ENCODE measurements around the gene IGFN1.

The IGFN1 gene

DNA sequence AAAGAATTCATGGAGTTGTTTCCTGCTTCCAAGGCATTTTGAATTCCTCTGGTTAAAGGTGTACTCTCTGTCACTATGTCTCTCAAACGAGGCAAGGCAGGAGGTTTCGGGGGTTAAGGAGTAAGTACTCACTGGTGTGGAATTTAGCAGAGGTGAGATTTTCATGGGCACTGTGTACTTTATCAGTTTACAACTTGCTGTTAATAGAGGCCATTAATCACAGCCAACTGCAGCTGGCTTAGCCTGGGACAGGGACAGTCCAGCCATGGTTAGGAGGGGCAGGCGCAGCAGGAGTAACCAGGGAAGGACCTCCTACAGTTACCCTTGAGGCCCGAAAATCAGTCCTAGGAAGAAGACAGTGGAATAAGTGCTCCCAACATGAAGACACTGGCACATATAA is 18.3 kb upstream of the IGFN1 start:
- ChIA-PET CTCF (interaction anchor here (0.6 kb wide), 1 partner anchor 11 kb away, joined by 3 read pairs; no protein-coding TSS in a partner anchor), POLR2A (interaction anchor here (2.2 kb wide), 1 partner anchor 13 kb away, joined by 7 read pairs; no protein-coding TSS in a partner anchor)
- no peak for TF ChIP-seq SUZ12 (IDR thresholded peaks at IDR 0.05)
- TF ChIP-seq BHLHE40 (IDR thresholded peaks at IDR 0.05; ENCODE audit: borderline replicate concordance) = no peak
- TF ChIP-seq, protein P1, sequence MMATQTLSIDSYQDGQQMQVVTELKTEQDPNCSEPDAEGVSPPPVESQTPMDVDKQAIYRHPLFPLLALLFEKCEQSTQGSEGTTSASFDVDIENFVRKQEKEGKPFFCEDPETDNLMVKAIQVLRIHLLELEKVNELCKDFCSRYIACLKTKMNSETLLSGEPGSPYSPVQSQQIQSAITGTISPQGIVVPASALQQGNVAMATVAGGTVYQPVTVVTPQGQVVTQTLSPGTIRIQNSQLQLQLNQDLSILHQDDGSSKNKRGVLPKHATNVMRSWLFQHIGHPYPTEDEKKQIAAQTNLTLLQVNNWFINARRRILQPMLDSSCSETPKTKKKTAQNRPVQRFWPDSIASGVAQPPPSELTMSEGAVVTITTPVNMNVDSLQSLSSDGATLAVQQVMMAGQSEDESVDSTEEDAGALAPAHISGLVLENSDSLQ (IDR thresholded peaks at IDR 0.05) = no peak
- TF ChIP-seq FOXK2 (IDR thresholded peaks at IDR 0.05) = no peak
- TF ChIP-seq ARNT (IDR thresholded peaks at IDR 0.05) = no peak
- no peak for TF ChIP-seq L3MBTL2 (conservative IDR thresholded peaks at IDR 0.05)
- no peak for TF ChIP-seq HDGF (IDR thresholded peaks at IDR 0.05; ENCODE audit: borderline replicate concordance)
- no peak for TF ChIP-seq ZNF384 (IDR thresholded peaks at IDR 0.05)
- TF ChIP-seq SP1 (IDR thresholded peaks at IDR 0.05) = no peak
- no peak for TF ChIP-seq TARDBP (IDR thresholded peaks at IDR 0.05)
- no peak for TF ChIP-seq FOXM1 (IDR thresholded peaks at IDR 0.05; ENCODE audit: borderline replicate concordance)
- TF ChIP-seq FOXA1 (IDR thresholded peaks at IDR 0.05) = no peak
- TF ChIP-seq NFRKB (IDR thresholded peaks at IDR 0.05) = no peak
- TF ChIP-seq CTBP1 (IDR thresholded peaks at IDR 0.05; ENCODE audit: borderline replicate concordance) = no peak
- TF ChIP-seq ELF4 (IDR thresholded peaks at IDR 0.05) = no peak
- no peak for TF ChIP-seq LEF1 (IDR thresholded peaks at IDR 0.05; ENCODE audit: borderline replicate concordance)
- DNase-seq (ENCODE audit: extremely low spot score) = no peak

DNA sequence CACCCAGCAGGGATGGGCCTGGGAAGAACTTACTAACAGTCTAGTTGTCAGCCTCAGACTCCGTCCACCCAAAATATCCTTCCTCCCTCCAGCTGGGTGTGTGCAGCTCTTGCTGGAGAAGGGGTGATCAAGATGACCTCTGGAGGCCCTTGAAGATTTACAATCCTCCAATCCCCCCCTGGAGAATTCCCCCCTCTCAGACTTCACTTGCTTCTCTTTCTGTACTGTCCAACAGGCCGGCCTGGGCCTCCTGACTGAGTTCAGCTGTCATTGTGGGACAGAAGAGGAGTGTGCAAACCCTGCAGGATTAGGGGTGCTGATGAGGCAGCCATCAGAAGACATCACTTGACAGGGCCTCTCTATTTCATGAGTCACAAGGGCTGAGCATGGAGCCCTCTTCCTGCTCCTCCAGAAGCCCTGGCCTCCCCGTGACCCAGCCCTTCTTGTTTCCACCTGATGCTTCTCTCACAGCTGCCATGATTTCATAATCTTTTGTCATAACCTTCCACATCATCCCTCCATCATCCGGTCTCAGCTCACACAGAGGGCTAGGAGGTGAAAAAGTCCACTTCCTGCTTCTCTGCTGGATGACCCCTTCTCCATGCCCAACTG is 17.5 kb upstream of the IGFN1 start:
- no peak for TF ChIP-seq CTBP1 (IDR thresholded peaks at IDR 0.05; ENCODE audit: borderline replicate concordance)
- TF ChIP-seq BHLHE40 (IDR thresholded peaks at IDR 0.05; ENCODE audit: borderline replicate concordance) = no peak
- TF ChIP-seq ELF4 (IDR thresholded peaks at IDR 0.05) = no peak
- TF ChIP-seq FOXM1 (IDR thresholded peaks at IDR 0.05; ENCODE audit: borderline replicate concordance) = no peak
- TF ChIP-seq L3MBTL2 (conservative IDR thresholded peaks at IDR 0.05) = no peak
- no peak for TF ChIP-seq FOXK2 (IDR thresholded peaks at IDR 0.05)
- no peak for TF ChIP-seq LEF1 (IDR thresholded peaks at IDR 0.05; ENCODE audit: borderline replicate concordance)
- no peak for TF ChIP-seq NFRKB (IDR thresholded peaks at IDR 0.05)
- TF ChIP-seq, protein P1 (IDR thresholded peaks at IDR 0.05) = no peak
- TF ChIP-seq FOXA1 (IDR thresholded peaks at IDR 0.05) = no peak
- no peak for TF ChIP-seq HDGF (IDR thresholded peaks at IDR 0.05; ENCODE audit: borderline replicate concordance)
- no peak for DNase-seq (ENCODE audit: extremely low spot score)
- CTCF ChIA-PET = no interaction called here
- POLR2A ChIA-PET = no interaction called here

DNA sequence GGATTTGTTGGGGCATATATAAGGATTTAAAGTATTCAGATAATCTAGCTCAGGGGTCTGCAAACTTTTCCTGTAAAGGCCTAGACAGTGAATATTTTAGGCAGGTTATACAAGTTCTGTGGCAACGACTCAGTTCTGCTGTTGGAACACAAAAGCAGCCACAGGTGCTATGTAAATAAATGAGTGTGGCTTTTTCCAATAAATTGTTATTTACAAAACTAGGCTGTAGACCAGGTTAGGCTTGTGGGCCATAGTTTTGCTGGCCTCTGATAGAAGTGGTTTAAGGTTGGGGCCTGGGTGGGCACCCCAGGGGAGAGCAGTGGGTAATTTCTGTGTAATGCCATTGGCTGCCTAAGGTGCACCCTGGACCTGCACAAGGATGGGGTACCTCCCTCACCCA is 16.9 kb upstream of the IGFN1 start:
- DNase-seq (ENCODE audit: extremely low spot score) = no peak
- TF ChIP-seq FOXM1 (IDR thresholded peaks at IDR 0.05; ENCODE audit: borderline replicate concordance) = no peak
- TF ChIP-seq SUZ12 (IDR thresholded peaks at IDR 0.05) = no peak
- no peak for TF ChIP-seq BHLHE40 (IDR thresholded peaks at IDR 0.05; ENCODE audit: borderline replicate concordance)
- no peak for TF ChIP-seq SP1 (IDR thresholded peaks at IDR 0.05)
- no peak for TF ChIP-seq LEF1 (IDR thresholded peaks at IDR 0.05; ENCODE audit: borderline replicate concordance)
- TF ChIP-seq NFRKB (IDR thresholded peaks at IDR 0.05) = no peak
- TF ChIP-seq TARDBP (IDR thresholded peaks at IDR 0.05) = no peak
- no peak for TF ChIP-seq ARNT (IDR thresholded peaks at IDR 0.05)
- TF ChIP-seq, protein P1 (IDR thresholded peaks at IDR 0.05) = no peak
- no peak for TF ChIP-seq L3MBTL2 (conservative IDR thresholded peaks at IDR 0.05)
- no peak for TF ChIP-seq ZNF384 (IDR thresholded peaks at IDR 0.05)
- no peak for TF ChIP-seq HDGF (IDR thresholded peaks at IDR 0.05; ENCODE audit: borderline replicate concordance)
- TF ChIP-seq FOXK2 (IDR thresholded peaks at IDR 0.05) = no peak
- no peak for TF ChIP-seq FOXA1 (IDR thresholded peaks at IDR 0.05)
- no peak for TF ChIP-seq ELF4 (IDR thresholded peaks at IDR 0.05)
- TF ChIP-seq CTBP1 (IDR thresholded peaks at IDR 0.05; ENCODE audit: borderline replicate concordance) = no peak
- ChIA-PET POLR2A (no interaction called here), CTCF (no interaction called here)

DNA sequence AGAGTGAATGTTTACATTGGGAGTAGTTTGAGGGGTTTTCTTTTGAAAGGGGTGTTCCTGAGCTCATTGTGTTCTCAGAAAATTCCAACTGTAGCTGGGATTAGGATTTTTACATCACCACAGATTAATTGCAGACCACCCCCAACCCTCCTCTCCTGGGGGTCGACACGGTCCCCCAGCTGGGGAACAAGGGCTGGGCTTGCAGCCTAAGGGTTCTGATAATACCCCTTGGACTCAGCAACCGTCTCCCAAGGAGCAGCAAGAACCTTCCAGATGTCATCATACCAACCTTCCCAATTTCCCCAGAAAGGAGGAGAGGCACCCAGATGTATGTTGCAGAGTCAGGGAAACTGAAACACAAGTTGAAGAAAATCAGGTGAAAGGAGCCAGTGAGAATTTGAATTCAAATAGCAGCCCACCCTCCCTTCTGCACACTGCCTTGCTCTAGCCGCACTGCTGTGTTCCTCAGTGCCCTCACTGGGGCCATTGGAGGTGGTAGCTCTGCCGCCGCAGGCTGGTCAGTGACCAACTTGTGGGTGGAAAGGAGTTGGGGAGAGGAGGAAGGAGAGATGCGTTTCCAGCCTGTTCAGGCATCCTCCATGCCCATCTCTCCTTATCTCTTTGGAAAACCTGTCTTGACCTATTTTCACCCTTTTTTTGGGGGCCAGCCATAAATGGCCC is 14.7 kb upstream of the IGFN1 start:
- ChIA-PET POLR2A (interaction anchor here (1.3 kb wide), 1 partner anchor 22 kb away, joined by 4 read pairs; the partner anchor contains the start of gene TMEM9), CTCF (interaction anchor here (0.7 to 1.6 kb wide), 2 partner anchors 8 to 17 kb away, joined by 3 to 4 read pairs; no protein-coding TSS in a partner anchor)
- no peak for DNase-seq (ENCODE audit: extremely low spot score)
- no peak for TF ChIP-seq ZNF384 (IDR thresholded peaks at IDR 0.05)
- no peak for TF ChIP-seq ARNT (IDR thresholded peaks at IDR 0.05)
- no peak for TF ChIP-seq LEF1 (IDR thresholded peaks at IDR 0.05; ENCODE audit: borderline replicate concordance)
- TF ChIP-seq SP1 (IDR thresholded peaks at IDR 0.05) = no peak

DNA sequence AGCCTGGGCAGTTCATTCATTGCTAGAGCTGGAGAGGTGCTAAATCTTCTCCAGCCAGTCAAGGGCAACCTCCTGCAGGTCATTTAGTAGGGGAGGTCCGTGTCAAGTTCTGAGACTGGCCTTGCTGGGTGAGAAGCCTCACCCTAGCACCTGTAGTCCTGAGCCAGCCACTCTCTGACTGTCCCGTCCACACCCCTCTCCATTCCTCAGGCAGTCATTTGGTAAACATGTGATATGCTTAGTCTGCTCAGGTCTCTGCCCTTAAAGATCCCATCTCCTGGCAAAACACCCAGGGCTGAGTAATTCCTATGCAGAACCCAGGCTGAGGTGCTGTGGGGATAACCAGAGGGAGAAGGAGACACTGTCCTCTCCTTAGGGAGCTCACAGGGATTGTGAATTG is 13.7 kb upstream of the IGFN1 start:
- POLR2A ChIA-PET = no interaction called here
- TF ChIP-seq L3MBTL2 (conservative IDR thresholded peaks at IDR 0.05) (no peak), HDGF (IDR thresholded peaks at IDR 0.05; ENCODE audit: borderline replicate concordance) (no peak), TARDBP (IDR thresholded peaks at IDR 0.05) (no peak), LEF1 (IDR thresholded peaks at IDR 0.05; ENCODE audit: borderline replicate concordance) (no peak), FOXA1 (IDR thresholded peaks at IDR 0.05) (no peak), CTBP1 (IDR thresholded peaks at IDR 0.05; ENCODE audit: borderline replicate concordance) (no peak), BHLHE40 (IDR thresholded peaks at IDR 0.05; ENCODE audit: borderline replicate concordance) (no peak), FOXK2 (IDR thresholded peaks at IDR 0.05) (no peak), SP1 (IDR thresholded peaks at IDR 0.05) (no peak), SUZ12 (IDR thresholded peaks at IDR 0.05) (no peak), ZNF384 (IDR thresholded peaks at IDR 0.05) (no peak)
- no peak for DNase-seq (ENCODE audit: extremely low spot score)
- CTCF ChIA-PET = no interaction called here

Measured in HEK293T (cell line).